HepG2 (cell line): ENCODE measurements around the gene GSS. TPM values are rescaled to one million over a fixed set of nuclear protein-coding genes. Genes with fewer than 3 reads are reported as not detected.

ENCODE experiments used
- ATAC-seq: fragments of 200-7000 bp; cut with Tn5 transposase; 3 replicates; pipeline ENCODE4 v1.9.1; 2020; ENCODE audit warnings: mild to moderate bottlenecking, moderate library complexity
- BruUV-seq: library from RNA; stranded (reverse); fragments of 400-500 nt; replicated peaks from 2 replicates; lab custom pipeline; 2021; lab: Mats Ljungman, UMichigan
- CTCF ChIA-PET: fragments of 300-600 bp; formaldehyde crosslinking; extraction: SDS; loops from one replicate; lab custom pipeline; 2021; ENCODE audit warnings: low total read pairs, inconsistent platforms, low intra/inter-chr PET ratio; lab: Yijun Ruan, JAX
- POLR2A ChIA-PET: fragments of 350-600 bp; sonication (Branson Sonifier 250); formaldehyde crosslinking; loops from one replicate; lab custom pipeline; 2020; ENCODE audit warnings: antibody characterized with exemption, inconsistent platforms; lab: Yijun Ruan, JAX
- DNase-seq: peaks from one replicate; pipeline ENCODE4 v3.0.0-alpha.2; 2015; ENCODE audit warnings: low spot score
- FAIRE-seq: peaks from 3 replicates; lab custom pipeline; 2011; peaks lifted over from hg19 to GRCh38; lab: Jason Lieb, UNC
- H2AFZ ChIP-seq: one replicate; pipeline ENCODE4 v1.6.1; 2011; ENCODE audit warnings: low read length, inconsistent platforms
- H3K27ac ChIP-seq: fragments of 300-600 bp; 3 replicates; pipeline ENCODE4 v1.8.0; 2011; ENCODE audit warnings: mixed run types, mild to moderate bottlenecking, mixed read lengths, low read length, inconsistent platforms; ENCODE audit not compliant: insufficient read depth; ENCODE audit errors: extremely low read length
- H3K27me3 ChIP-seq, 2 experiments: fragments of 200-600 bp in 1 of 2; 2 replicates in 1 of 2; 3 replicates in 1 of 2; pipeline versions ENCODE4 v1.6.0 to v1.8.0; 2011; ENCODE audit warnings: low read length in 2 of 2, mild to moderate bottlenecking in 2 of 2, moderate library complexity in 2 of 2, inconsistent platforms in 1 of 2; ENCODE audit not compliant: insufficient read depth in 2 of 2, control insufficient read depth in 1 of 2
- H3K36me3 ChIP-seq, 2 experiments: fragments of 200-600 bp in 1 of 2; replicated peaks in 1 of 2; 2 replicates in 1 of 2; 3 replicates in 1 of 2; pipeline versions ENCODE4 v1.5.1 to v1.8.0; 2011; ENCODE audit warnings: low read length in 2 of 2, inconsistent platforms in 1 of 2; ENCODE audit not compliant: insufficient read depth in 2 of 2, control insufficient read depth in 1 of 2
- H3K4me1 ChIP-seq: 2 replicates; pipeline ENCODE4 v1.5.1; 2012; ENCODE audit warnings: low read length, inconsistent platforms; ENCODE audit not compliant: insufficient read depth
- H3K4me2 ChIP-seq: 2 replicates; pipeline ENCODE4 v1.6.0; 2011; ENCODE audit warnings: low read depth, low read length, inconsistent platforms
- H3K4me3 ChIP-seq, 3 experiments: fragments of 200-600 bp in 1 of 3; sonication (generic), shearing (Covaris generic) in 1 of 3; replicated peaks in 1 of 3; 2 replicates each; pipeline ENCODE4 v1.5.1; 2011 to 2016; ENCODE audit warnings: low read length in 3 of 3, inconsistent platforms in 2 of 3, low read depth in 2 of 3, mild to moderate bottlenecking in 2 of 3, control low read depth in 1 of 3, mixed read lengths in 1 of 3; ENCODE audit not compliant: insufficient read depth in 1 of 3
- H3K79me2 ChIP-seq: one replicate; pipeline ENCODE4 v1.6.1; 2011; ENCODE audit warnings: low read length, inconsistent platforms; ENCODE audit not compliant: insufficient read depth
- H3K9ac ChIP-seq: 2 replicates; pipeline ENCODE4 v1.6.0; 2011; ENCODE audit warnings: mild to moderate bottlenecking, low read depth, low read length, inconsistent platforms; ENCODE audit not compliant: insufficient read depth
- H3K9me3 ChIP-seq: 2 replicates; pipeline ENCODE4 v1.5.1; 2012; ENCODE audit warnings: mild to moderate bottlenecking, low read length
- H4K20me1 ChIP-seq: 2 replicates; pipeline ENCODE4 v1.6.0; 2011; ENCODE audit warnings: inconsistent platforms, mild to moderate bottlenecking, low read length, moderate library complexity; ENCODE audit not compliant: insufficient read depth
- AGO2 ChIP-seq: fragments of 200-400 bp; formaldehyde crosslinking; optimal IDR thresholded peaks from 2 replicates; pipeline ENCODE3; 2017; ENCODE audit warnings: mild to moderate bottlenecking, low read depth, low read length, moderate library complexity
- CENPX ChIP-seq: sonication (generic); formaldehyde crosslinking; IDR thresholded peaks from 2 replicates; pipeline ENCODE4 v1.9.0; 2021; ENCODE audit warnings: mild to moderate bottlenecking, missing genetic modification reagents, moderate library complexity
- HNRNPLL ChIP-seq: fragments of 200-400 bp; formaldehyde crosslinking; IDR thresholded peaks from 2 replicates; pipeline ENCODE4 v1.6.1; 2017; ENCODE audit warnings: mild to moderate bottlenecking, low read depth, low read length; ENCODE audit not compliant: poor library complexity, severe bottlenecking
- KDM4B ChIP-seq: sonication (generic); formaldehyde crosslinking; IDR thresholded peaks from 2 replicates; pipeline ENCODE4 v1.4.0; 2020; ENCODE audit warnings: missing genetic modification reagents
- PHF20 ChIP-seq: sonication (generic); formaldehyde crosslinking; IDR thresholded peaks from 2 replicates; pipeline ENCODE4 v1.5.0; 2020; ENCODE audit warnings: mild to moderate bottlenecking, missing genetic modification reagents
- RBM22 ChIP-seq: fragments of 200-400 bp; formaldehyde crosslinking; optimal IDR thresholded peaks from 2 replicates; pipeline ENCODE3; 2017; ENCODE audit warnings: mild to moderate bottlenecking, low read length, moderate library complexity
- SP140L ChIP-seq: sonication (generic); formaldehyde crosslinking; IDR thresholded peaks from 2 replicates; pipeline ENCODE4 v1.4.0; 2020; ENCODE audit warnings: missing genetic modification reagents, borderline replicate concordance
- TSC22D2 ChIP-seq: sonication (generic); formaldehyde crosslinking; IDR thresholded peaks from 2 replicates; pipeline ENCODE4 v1.5.1; 2020; ENCODE audit warnings: missing genetic modification reagents, mild to moderate bottlenecking, borderline replicate concordance
- XRCC5 ChIP-seq: fragments of 200-400 bp; formaldehyde crosslinking; optimal IDR thresholded peaks from 2 replicates; pipeline ENCODE3; 2017; ENCODE audit warnings: mild to moderate bottlenecking, low read length
- ZFP82 ChIP-seq: sonication (generic); formaldehyde crosslinking; IDR thresholded peaks from 2 replicates; pipeline ENCODE4 v1.5.1; 2020; ENCODE audit warnings: mild to moderate bottlenecking, missing genetic modification reagents, borderline replicate concordance
- ZNF232 ChIP-seq: sonication (generic); formaldehyde crosslinking; IDR thresholded peaks from 2 replicates; pipeline ENCODE4 v1.4.0; 2020; ENCODE audit warnings: missing genetic modification reagents, borderline replicate concordance
- ZNF329 ChIP-seq: sonication (generic); formaldehyde crosslinking; IDR thresholded peaks from 2 replicates; pipeline ENCODE4 v1.9.0; 2021; ENCODE audit warnings: low read depth, mild to moderate bottlenecking, missing genetic modification reagents
- ZNF766 ChIP-seq: sonication (generic); formaldehyde crosslinking; IDR thresholded peaks from 2 replicates; pipeline ENCODE4 v1.5.0; 2020; ENCODE audit warnings: missing genetic modification reagents, borderline replicate concordance
- ZSCAN20 ChIP-seq: sonication (generic); formaldehyde crosslinking; IDR thresholded peaks from 2 replicates; pipeline ENCODE4 v1.4.0; 2020; ENCODE audit warnings: missing genetic modification reagents, mild to moderate bottlenecking, borderline replicate concordance
- WGBS: methylation state at CpG from one replicate; pipeline ENCODE4 v1.1.6; 2017; ENCODE audit warnings: low lambda C conversion rate; 5-methylcytosine and 5-hydroxymethylcytosine counted together
- in situ Hi-C: cut with HindIII; loops from 2 replicates; pipeline ENCODE4 v1.10.0; 2017; ENCODE audit warnings: low pct_unique_long_range_greater_than_20kb; ENCODE audit not compliant: extremely low pct_ligation_motif_present
- intact Hi-C: fragments of 100-400 bp; cut with micrococcal nuclease; formaldehyde crosslinking; loops from one replicate; pipeline ENCODE4 v1.10.0; 2022; ENCODE audit not compliant: unreplicated experiment
- polyA plus RNA-seq, 8 experiments: library from polyadenylated mRNA; depleted of rRNA in 3 of 8; stranded (reverse) in 7 of 8; unstranded in 1 of 8; fragments of >200 nt; fragmentation: Illumina TruSeq in 4 of 8; extraction: Trizol in 4 of 8; gene quantifications; 2 replicates each; pipeline versions ENCODE4 v1.2.1 to v1.2.3, GENCODE V29; 2011 to 2016; ENCODE audit warnings: low read depth in 4 of 8, missing spikeins in 1 of 8, mixed read lengths in 1 of 8; ENCODE audit not compliant: insufficient read depth in 1 of 8
- total RNA-seq, 5 experiments: library from RNA; depleted of rRNA; stranded (reverse); fragments of >200 nt; fragmentation: Illumina TruSeq; extraction: Trizol; gene quantifications; 2 replicates each; pipeline ENCODE4 v1.2.3, GENCODE V29; 2016; ENCODE audit warnings: low read depth in 1 of 5
- TF ChIP-seq, protein P1 (sequence below): conservative IDR thresholded peaks from 2 replicates; pipeline ENCODE4 v1.6.1; 2018; ENCODE audit warnings: missing genetic modification reagents
- TF ChIP-seq, protein P2 (sequence below): sonication (generic); formaldehyde crosslinking; IDR thresholded peaks from 2 replicates; pipeline ENCODE4 v1.5.0; 2020; ENCODE audit warnings: missing genetic modification reagents
- TF ChIP-seq, protein P3 (sequence below): sonication (generic); formaldehyde crosslinking; IDR thresholded peaks from 2 replicates; pipeline ENCODE4 v1.8.0; 2022; ENCODE audit warnings: mild to moderate bottlenecking, missing genetic modification reagents, moderate library complexity

The GSS gene
- total and polyA plus RNA-seq, 2 of the 13 experiments (the other 11 are each of a cell fraction or from before 2014, with no cell fraction given): 80.1 to 102 TPM

- no peak for TF ChIP-seq KDM4B
- no peak for TF ChIP-seq CENPX (CRISPR knock-in tag)
- TF ChIP-seq, protein P1, sequence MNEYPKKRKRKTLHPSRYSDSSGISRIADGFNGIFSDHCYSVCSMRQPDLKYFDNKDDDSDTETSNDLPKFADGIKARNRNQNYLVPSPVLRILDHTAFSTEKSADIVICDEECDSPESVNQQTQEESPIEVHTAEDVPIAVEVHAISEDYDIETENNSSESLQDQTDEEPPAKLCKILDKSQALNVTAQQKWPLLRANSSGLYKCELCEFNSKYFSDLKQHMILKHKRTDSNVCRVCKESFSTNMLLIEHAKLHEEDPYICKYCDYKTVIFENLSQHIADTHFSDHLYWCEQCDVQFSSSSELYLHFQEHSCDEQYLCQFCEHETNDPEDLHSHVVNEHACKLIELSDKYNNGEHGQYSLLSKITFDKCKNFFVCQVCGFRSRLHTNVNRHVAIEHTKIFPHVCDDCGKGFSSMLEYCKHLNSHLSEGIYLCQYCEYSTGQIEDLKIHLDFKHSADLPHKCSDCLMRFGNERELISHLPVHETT (CRISPR knock-in tag): no peak
- no peak for TF ChIP-seq TSC22D2
- TF ChIP-seq XRCC5: no peak
- TF ChIP-seq ZNF329 (CRISPR knock-in tag): no peak
- TF ChIP-seq ZSCAN20 (CRISPR knock-in tag): no peak
- TF ChIP-seq, protein P2, sequence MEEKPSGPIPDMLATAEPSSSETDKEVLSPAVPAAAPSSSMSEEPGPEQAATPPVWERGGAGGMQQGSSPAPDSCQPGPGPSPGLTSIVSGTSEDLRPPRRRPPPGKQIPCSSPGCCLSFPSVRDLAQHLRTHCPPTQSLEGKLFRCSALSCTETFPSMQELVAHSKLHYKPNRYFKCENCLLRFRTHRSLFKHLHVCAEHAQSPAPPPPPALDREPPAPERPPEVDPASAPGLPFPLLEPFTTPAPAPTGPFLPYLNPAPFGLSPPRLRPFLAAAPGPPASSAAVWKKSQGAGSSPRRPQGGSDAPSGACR (CRISPR knock-in tag): no peak
- TF ChIP-seq SP140L (CRISPR knock-in tag): no peak
Measured at GRCh38 chr20:35001596-35002362, 46.2 kb upstream of the GSS start (continued).

GRCh38 chr20:35000922-35001595 is 45.5 kb upstream of the GSS start:
- Histone ChIP-seq H3K4me1 (peaks cover 11% of the 10 kb centered on the region), H3K79me2 (no peaks in the 10 kb centered on the region), H2AFZ (no peak overlapping the region), H3K9ac (no peak overlapping the region), H3K27ac (no peak overlapping the region), H3K36me3 (peaks cover 62 to 73% of the 10 kb centered on the region in 2 experiments), H3K27me3 (no peaks in the 10 kb centered on the region), H3K4me2 (no peak overlapping the region), H3K4me3 (no peak overlapping the region), H4K20me1 (no peaks in the 10 kb centered on the region; the same call in 1 of the 2 replicates), H3K9me3 (no peaks in the 10 kb centered on the region)
- FAIRE-seq (no peak), DNase-seq (no peak), ATAC-seq (no peak)
- POLR2A ChIA-PET: interaction anchor here (1.1 to 1.8 kb wide), 1 partner anchor 46 kb away, joined by 3 to 5 read pairs; the partner anchor contains the start of genes GSS and MYH7B
- in situ Hi-C loops (no loop called here), intact Hi-C loops (no loop called here)
- no TSS peak for BruUV-seq
- CTCF ChIA-PET: no interaction called here
- 96% methylated on average over 28 of the region's 28 CpGs for WGBS
- TF ChIP-seq AGO2 (peak; percentile 40), ZNF232 (CRISPR knock-in tag) (0 out of 2 replicates have a peak, but pooled peaks have one; percentile 3), HNRNPLL (peak; percentile 22), ZNF766 (no peak), PHF20 (CRISPR knock-in tag) (no peak), RBM22 (peak; percentile 20), ZFP82 (no peak)
- TF ChIP-seq, protein P3, sequence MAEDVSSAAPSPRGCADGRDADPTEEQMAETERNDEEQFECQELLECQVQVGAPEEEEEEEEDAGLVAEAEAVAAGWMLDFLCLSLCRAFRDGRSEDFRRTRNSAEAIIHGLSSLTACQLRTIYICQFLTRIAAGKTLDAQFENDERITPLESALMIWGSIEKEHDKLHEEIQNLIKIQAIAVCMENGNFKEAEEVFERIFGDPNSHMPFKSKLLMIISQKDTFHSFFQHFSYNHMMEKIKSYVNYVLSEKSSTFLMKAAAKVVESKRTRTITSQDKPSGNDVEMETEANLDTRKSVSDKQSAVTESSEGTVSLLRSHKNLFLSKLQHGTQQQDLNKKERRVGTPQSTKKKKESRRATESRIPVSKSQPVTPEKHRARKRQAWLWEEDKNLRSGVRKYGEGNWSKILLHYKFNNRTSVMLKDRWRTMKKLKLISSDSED (CRISPR knock-in tag): 0 out of 2 replicates have a peak, but pooled peaks have one; percentile 24
